Psoas muscle (tissue), 8 donors: ENCODE data around the gene SLC25A10. TPM values are rescaled to one million over a fixed set of nuclear protein-coding genes. Genes with fewer than 3 reads are reported as not detected.
"Not testable (repeated sequence)": the region's sequence is repeated elsewhere in the genome, so short reads cannot be mapped to it uniquely, and the experiment has no call there.

Experiments
- ATAC-seq, 4 donors: fragments of 200-7000 bp; cut with Tn5 transposase; one replicate each; pipeline ENCODE4 v1.9.1; 2020; ENCODE audit warnings: moderate library complexity in 3 of 4, mild to moderate bottlenecking in 2 of 4
- DNase-seq, 2 donors: peaks; one replicate each; pipeline ENCODE4 v3.0.0-alpha.2; 2020
- H3K27ac ChIP-seq: fragments of 200-600 bp; one replicate; pipeline ENCODE4 v1.8.0; 2022
- H3K27me3 ChIP-seq, 3 donors: fragments of 200-600 bp in 1 of 3; one replicate each; pipeline versions ENCODE4 v1.6.1 to v1.8.0; 2013 to 2022; ENCODE audit warnings: low read length in 2 of 3, mild to moderate bottlenecking in 2 of 3, moderate library complexity in 1 of 3; ENCODE audit not compliant: insufficient read depth in 3 of 3
- H3K36me3 ChIP-seq, 2 donors: fragments of 200-600 bp in 1 of 2; one replicate each; pipeline versions ENCODE4 v1.6.1 to v1.8.0; 2013 to 2022; ENCODE audit warnings: low read depth in 1 of 2, mild to moderate bottlenecking in 1 of 2, moderate library complexity in 1 of 2; ENCODE audit not compliant: insufficient read depth in 1 of 2
- H3K4me1 ChIP-seq: fragments of 200-600 bp; one replicate; pipeline ENCODE4 v1.8.0; 2022
- H3K4me3 ChIP-seq: fragments of 200-600 bp; one replicate; pipeline ENCODE4 v1.8.0; 2022; ENCODE audit warnings: mild to moderate bottlenecking
- H3K9me3 ChIP-seq: fragments of 200-600 bp; one replicate; pipeline ENCODE4 v1.8.0; 2022
- WGBS, 3 donors: extraction: QIAGEN DNeasy Blood & Tissue Kit; methylation state at CpG; one replicate each; pipeline versions ENCODE4 v1.1.6 to v1.1.7; 2013; 5-methylcytosine and 5-hydroxymethylcytosine counted together
- intact Hi-C, 2 donors: fragments of 100-400 bp; cut with DNase I; formaldehyde crosslinking; loops; one replicate each; pipeline versions ENCODE4 v1.11.0 to v1.14.2; 2022
- polyA plus RNA-seq, 3 donors: library from polyadenylated mRNA; stranded (reverse); fragments of 200-250 nt; gene quantifications; one replicate each; pipeline ENCODE4 v1.2.3, GENCODE V29; 2013
- total RNA-seq, 4 donors: library from RNA; stranded (reverse); fragmentation: NEBNext Ultra II Directional in 2 of 4; extraction: Animal tissue kit (Norgen Biotek cat#: 25700) in 2 of 4; gene quantifications; one replicate each; pipeline versions ENCODE4 v1.2.1 to v1.2.4, GENCODE V29; 2021 to 2023
- TF ChIP-seq, protein P1 (sequence below): fragments of 200-600 bp; IDR thresholded peaks from one replicate; pipeline ENCODE4 v1.8.0; 2022; ENCODE audit warnings: antibody characterized with exemption
- donor health status: healthy with polysubstance abuse.
- donor health status: DM: no; HTN: no; CAD: no; lungs with moderate emphysema.
- donor health status: Bipolar disorder and iron deficiency.
- donor health status: healthy.
- donor health status: DM: yes; HTN: yes; CAD: no.
- donor health status: DM: no; HTN: no; CAD: no.
- donor health status: DM: no; HTN: no; CAD: no.
- donor health status: DM: yes; HTN: yes; CAD: no.

Gene SLC25A10
- total and polyA plus RNA-seq, 7 donors, result 2.4 to 7.0 (median 5.9) TPM

GRCh38 chr17:81738801-81739393 lies 26.8 kb downstream of the SLC25A10 start:
- no peak overlapping the region for H3K4me3 ChIP-seq
- no peak overlapping the region for H3K27ac ChIP-seq
- H3K4me1 ChIP-seq, result peaks cover 4% of the 10 kb centered on the region
- H3K27me3 ChIP-seq, result peaks cover 0 to 20% (median 10%) of the 10 kb centered on the region in 3 donors
- H3K36me3 ChIP-seq, result no peaks in the 10 kb centered on the region
- no peaks in the 10 kb centered on the region for H3K9me3 ChIP-seq
- ATAC-seq, result no peak
- DNase-seq, result no peak
- intact Hi-C loops, result no loop called here
- WGBS, 3 donors, result 82 to 85% (median 84%) methylated on average over 27 of the region's 27 CpGs
- TF ChIP-seq, protein P1, sequence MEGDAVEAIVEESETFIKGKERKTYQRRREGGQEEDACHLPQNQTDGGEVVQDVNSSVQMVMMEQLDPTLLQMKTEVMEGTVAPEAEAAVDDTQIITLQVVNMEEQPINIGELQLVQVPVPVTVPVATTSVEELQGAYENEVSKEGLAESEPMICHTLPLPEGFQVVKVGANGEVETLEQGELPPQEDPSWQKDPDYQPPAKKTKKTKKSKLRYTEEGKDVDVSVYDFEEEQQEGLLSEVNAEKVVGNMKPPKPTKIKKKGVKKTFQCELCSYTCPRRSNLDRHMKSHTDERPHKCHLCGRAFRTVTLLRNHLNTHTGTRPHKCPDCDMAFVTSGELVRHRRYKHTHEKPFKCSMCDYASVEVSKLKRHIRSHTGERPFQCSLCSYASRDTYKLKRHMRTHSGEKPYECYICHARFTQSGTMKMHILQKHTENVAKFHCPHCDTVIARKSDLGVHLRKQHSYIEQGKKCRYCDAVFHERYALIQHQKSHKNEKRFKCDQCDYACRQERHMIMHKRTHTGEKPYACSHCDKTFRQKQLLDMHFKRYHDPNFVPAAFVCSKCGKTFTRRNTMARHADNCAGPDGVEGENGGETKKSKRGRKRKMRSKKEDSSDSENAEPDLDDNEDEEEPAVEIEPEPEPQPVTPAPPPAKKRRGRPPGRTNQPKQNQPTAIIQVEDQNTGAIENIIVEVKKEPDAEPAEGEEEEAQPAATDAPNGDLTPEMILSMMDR, result no peak

- H3K9me3 ChIP-seq, intact Hi-C loops, DNase-seq, H3K4me1 ChIP-seq, H3K27ac ChIP-seq, ATAC-seq, H3K4me3 ChIP-seq, H3K36me3 ChIP-seq: not testable (repeated sequence)
- H3K27me3 ChIP-seq, result peaks cover 0 to 16% (median 10%) of the 10 kb centered on the region in 3 donors
- 88 to 94% (median 90%) methylated on average over 8 of the region's 8 CpGs for WGBS, 3 donors
These were observed 27.5 kb downstream of the SLC25A10 start for GRCh38 chr17:81739593-81739992.

- H3K4me1 ChIP-seq, result no peaks in the 10 kb centered on the region
- H3K4me3 ChIP-seq, result no peak overlapping the region
- no peaks in the 10 kb centered on the region for H3K36me3 ChIP-seq
- DNase-seq (no peak), ATAC-seq (peak in 3 of 4 donors; percentile 26 to 43 (median 37))
- intact Hi-C loops, result no loop called here
- TF ChIP-seq, protein P1, result no peak
- H3K9me3 ChIP-seq, result no peaks in the 10 kb centered on the region
- 22 to 33% (median 24%) methylated on average over 25 to 28 of the region's 28 CpGs for WGBS, 3 donors
- H3K27me3 ChIP-seq, result peaks cover 0 to 10% (median 8%) of the 10 kb centered on the region in 3 donors
- no peak overlapping the region for H3K27ac ChIP-seq
These were observed 28.4 kb downstream of the SLC25A10 start for GRCh38 chr17:81740395-81740961.

- Histone ChIP-seq H3K9me3 (no peaks in the 10 kb centered on the region), H3K36me3 (no peaks in the 10 kb centered on the region), H3K4me1 (no peaks in the 10 kb centered on the region), H3K27me3 (peaks cover 0 to 10% (median 8%) of the 10 kb centered on the region in 3 donors), H3K4me3 (no peak overlapping the region), H3K27ac (no peak overlapping the region)
- intact Hi-C loops, result no loop called here
- TF ChIP-seq, protein P1, result no peak
- DNase-seq, result no peak
- 12 to 29% (median 19%) methylated on average over 17 to 22 of the region's 22 CpGs for WGBS, 3 donors
- peak in 3 of 4 donors; percentile 10 to 27 (median 27) for ATAC-seq
These were observed 29.0 kb downstream of the SLC25A10 start for GRCh38 chr17:81741049-81741593.

DNA sequence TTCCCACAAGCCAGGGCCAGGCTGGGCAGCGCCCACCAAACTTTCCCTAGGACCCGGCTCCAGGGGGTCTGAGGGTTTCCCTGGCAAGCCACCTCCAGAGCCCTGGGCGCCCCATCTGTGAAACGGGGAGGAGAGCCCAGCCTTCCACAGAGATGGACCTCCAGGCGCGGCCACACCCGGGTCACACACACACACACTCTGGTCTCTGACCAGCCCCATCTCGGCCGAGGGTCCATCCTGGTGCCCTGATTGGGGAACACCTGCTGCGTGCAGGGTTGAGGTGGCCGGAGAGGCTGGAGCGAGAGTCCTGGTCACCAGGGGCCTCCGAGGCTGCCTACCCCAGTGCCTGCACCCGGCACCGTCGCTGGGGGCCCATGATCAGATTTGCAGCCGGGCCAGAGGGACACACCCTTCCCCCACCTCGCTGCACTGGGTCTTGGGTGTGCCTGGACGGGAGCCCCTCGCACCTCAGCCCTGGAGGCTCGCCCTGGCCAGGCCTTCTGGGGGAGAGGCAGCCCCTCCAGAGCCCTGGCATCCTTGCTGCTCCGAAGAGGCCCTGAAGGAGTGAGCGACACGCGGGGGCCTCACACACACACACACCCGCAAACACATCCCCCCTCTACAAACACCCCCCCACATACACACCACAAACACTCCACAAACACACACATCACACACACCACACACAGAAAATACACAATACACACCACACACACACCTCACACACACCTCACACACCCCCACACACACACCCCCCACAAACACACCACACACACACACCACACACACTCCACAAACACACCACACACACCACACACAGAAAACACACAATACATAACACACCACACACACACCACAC lies 29.7 kb downstream of the SLC25A10 start:
- 38 to 47% (median 42%) methylated on average over 23 to 26 of the region's 26 CpGs for WGBS, 3 donors
- ATAC-seq, result peak; percentile 11 to 45 (median 19)

More for the DNA sequence above, 29.7 kb downstream of the SLC25A10 start:
- Histone ChIP-seq H3K9me3 (no peaks in the 10 kb centered on the region), H3K4me3 (no peak overlapping the region), H3K27me3 (peaks cover 0 to 10% (median 8%) of the 10 kb centered on the region in 3 donors), H3K27ac (no peak overlapping the region), H3K4me1 (no peaks in the 10 kb centered on the region), H3K36me3 (no peaks in the 10 kb centered on the region)
- no peak for DNase-seq
- intact Hi-C loops, result no loop called here
- TF ChIP-seq, protein P1, result no peak
